HL-60/S4 treated with phorbol 12-myristate 13-acetate at 8.2 ng/mL for 4 days and 3 days (cell line): ENCODE measurements around the gene RIPK4.
"Not testable (repeated sequence)": the region's sequence is repeated elsewhere in the genome, so short reads cannot be mapped to it uniquely, and the experiment has no call there.

ENCODE experiments used
- in situ Hi-C: fragments of 300-500 bp; cut with MboI; formaldehyde crosslinking; loops from 2 replicates; pipeline ENCODE4 v1.15.0; 2022; ENCODE audit warnings: low sequenced_read_pairs

Gene RIPK4

GRCh38 chr21:41701749-41702148, 65.1 kb downstream of the RIPK4 start:
- in situ Hi-C loops = no loop called here

DNA sequence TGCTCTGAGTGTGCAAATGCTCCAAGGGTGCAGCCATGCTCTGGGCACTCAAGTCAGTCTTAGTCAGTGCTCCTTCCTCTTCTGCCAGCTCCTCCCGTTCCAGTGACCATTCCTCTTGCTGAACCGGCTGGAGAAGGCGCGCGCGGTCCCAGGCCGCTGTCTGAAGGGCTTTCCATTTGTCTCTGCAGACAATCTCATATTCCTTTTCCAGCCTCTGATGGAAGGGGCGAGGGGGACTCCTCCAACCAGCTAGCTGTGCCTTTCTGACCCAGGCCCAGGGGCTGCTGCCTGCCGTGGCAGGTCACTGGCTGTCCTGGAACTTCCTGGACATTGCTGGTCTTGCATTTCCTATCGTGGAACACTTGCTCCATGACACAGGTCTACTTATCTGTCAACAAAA, 67.5 kb downstream of the RIPK4 start:
- in situ Hi-C loops = no loop called here

- in situ Hi-C loops = no loop called here
Observed at GRCh38 chr21:41698071-41698470, 68.8 kb downstream of the RIPK4 start.

GRCh38 chr21:41695513-41695912, 71.3 kb downstream of the RIPK4 start:
- in situ Hi-C loops = no loop called here

DNA sequence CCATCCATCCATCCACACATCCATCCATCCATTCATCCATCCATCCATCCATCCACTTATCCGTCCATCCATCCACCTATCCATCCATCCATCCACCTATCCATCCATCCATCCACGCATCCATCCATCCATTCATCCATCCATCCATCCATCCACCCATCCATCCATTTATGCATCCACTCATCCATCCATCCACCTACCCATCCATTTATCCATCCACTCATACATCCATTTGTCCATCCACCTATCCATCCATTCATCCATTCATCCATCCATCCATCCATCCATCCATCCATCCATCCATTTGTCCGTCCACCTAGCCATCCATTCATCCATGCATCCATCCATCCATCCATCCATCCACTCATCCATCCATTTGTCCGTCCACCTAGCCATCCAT, 72.8 kb downstream of the RIPK4 start:
- in situ Hi-C loops = not testable (repeated sequence)

DNA sequence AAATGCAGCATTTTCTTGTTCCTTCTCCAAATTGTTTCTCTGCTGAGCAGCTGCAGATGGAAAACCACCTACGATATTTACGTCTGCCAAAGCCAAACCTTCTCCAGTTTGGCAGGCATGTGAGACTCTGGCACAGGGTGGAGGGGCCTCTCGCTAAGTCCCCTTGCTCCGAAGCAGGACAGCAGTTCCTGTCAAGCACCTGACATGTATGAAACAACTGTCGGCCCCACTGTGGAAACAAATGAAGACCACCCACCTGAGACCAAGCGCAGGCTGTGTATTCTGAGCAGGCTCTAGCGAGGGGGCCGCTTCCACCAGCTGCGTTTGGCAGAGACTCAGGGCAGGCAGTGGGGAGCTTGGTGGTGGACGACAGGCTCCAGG, 74.7 kb downstream of the RIPK4 start:
- in situ Hi-C loops = no loop called here

GRCh38 chr21:41691205-41692184, 75.4 kb downstream of the RIPK4 start:
- in situ Hi-C loops = no loop called here
